Cardiac fibroblast (primary cell): ENCODE data around the gene HSPG2.

ENCODE experiments used
- DNase-seq, 2 donors: peaks; one replicate each; pipeline versions ENCODE4 v3.0.0 to v3.0.0-alpha.2; 2010; ENCODE audit warnings: low read depth in 2 of 2
- H3K4me3 ChIP-seq, 2 donors: replicated peaks in 1 of 2; 1 replicate in 1 of 2; 2 replicates in 1 of 2; pipeline ENCODE4 v1.5.1; 2011; ENCODE audit warnings: low read depth in 2 of 2, low read length in 2 of 2, mild to moderate bottlenecking in 2 of 2, moderate library complexity in 1 of 2
- CTCF ChIP-seq: IDR thresholded peaks from one replicate; pipeline ENCODE4 v1.5.1; 2011; ENCODE audit warnings: low read depth, mild to moderate bottlenecking, low read length, inconsistent platforms

Gene HSPG2

DNA sequence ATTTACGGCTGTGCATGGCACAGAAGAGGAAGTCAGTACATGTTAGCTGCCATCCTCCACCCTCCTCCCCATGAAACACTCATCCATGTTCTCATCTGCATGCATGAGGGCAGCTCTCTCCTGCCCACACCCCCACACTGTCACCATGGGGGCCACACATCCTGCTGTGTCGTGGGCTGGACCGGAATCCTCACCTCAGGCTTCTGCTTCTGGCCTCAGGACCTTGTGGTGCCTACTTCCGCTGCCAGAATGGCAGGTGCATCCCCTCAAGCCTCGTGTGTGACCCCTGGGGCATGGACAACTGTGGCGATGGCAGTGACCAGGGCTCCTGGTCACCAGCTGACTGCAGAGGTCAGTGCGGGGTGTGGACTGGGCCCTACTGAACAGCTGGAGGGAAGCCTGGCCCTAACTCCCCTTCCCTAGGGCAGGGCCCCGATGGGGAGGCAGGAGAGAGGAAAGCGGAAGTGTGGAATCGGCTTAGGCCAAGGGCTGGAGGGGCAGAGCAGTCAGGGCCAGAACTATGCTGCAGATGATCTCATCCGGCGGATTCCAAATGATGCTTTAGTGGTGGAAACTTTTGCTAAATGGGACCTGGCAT, 121.3 kb downstream of the HSPG2 start:
- no peak for DNase-seq
- no peak overlapping the region for H3K4me3 ChIP-seq
- no peak for TF ChIP-seq CTCF

DNA sequence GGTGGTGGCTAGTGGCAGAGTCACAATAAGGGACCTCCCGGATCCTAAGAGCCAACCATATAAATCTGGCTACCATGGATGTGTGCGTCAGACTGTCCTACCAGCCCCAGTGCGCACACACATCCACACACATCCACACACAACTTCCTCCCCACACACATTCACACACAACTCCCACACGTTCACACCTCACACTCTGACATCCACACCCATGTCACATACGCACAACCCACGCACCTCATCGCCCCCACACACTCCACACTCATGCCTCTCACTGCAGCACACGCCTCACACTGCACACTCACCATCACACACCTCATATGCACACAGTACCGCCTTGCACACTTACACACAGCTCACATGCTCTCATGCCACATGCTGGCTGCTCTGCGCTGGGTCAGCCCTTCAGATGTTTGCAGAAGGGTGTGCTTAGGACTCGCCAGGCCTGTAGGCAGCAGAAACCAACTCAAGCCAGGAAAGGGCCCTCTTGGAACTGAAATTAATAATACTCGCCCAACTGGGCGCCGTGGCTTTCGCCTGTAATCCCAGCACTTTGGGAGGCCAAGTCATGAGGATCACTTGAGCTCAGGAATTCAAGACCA, 122.0 kb downstream of the HSPG2 start:
- no peak for DNase-seq
- H3K4me3 ChIP-seq, result no peak overlapping the region
- TF ChIP-seq CTCF, result no peak

DNA sequence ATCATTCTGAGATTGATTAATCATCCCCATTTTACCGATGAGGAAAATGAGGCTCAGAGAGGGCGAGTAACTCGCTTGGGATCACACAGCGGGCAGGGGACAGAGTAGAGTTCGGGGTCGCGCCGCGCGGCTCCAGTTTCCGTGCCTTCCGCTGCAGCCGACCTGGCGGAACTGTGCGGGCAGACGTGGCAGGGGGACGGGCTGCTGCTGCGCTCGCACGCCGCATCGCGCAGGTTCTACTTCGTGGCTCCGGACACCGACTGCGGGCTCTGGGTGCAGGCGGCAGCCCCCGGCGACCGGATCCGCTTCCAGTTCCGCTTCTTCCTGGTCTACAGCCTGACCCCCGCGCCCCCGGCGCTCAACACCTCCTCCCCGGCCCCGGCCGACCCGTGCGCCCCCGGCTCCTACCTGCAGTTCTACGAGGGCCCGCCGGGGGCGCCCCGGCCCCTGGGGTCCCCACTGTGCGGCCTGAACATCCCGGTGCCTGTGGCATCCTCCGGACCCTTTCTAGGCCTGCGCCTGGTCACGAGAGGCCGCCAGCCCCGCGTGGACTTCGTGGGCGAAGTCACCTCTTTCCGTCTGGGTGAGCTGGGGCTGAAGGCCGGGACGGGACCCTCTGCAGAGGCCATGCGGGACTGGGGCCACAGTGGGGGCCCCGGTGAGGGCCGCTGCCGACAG, 122.7 kb downstream of the HSPG2 start:
- DNase-seq, result no peak
- peak; percentile 26 for TF ChIP-seq CTCF
- H3K4me3 ChIP-seq, result peak overlapping the region in 1 of 2 donors; percentile 28

GRCh38 chr1:21813542-21813941, 123.6 kb downstream of the HSPG2 start:
- DNase-seq, result no peak
- no peak overlapping the region for H3K4me3 ChIP-seq
- no peak for TF ChIP-seq CTCF

- no peak within 1 kb of the TSS for H3K4me3 ChIP-seq
- DNase-seq, result peak; percentile 26 to 79
- no peak for TF ChIP-seq CTCF
These were observed 125.2 kb downstream of the HSPG2 start, which contains the start of gene LDLRAD2 for GRCh38 chr1:21811875-21812305. Gene LDLRAD2, plus strand, starts transcription at chr1:21812265. Its CDS starts 187 bp downstream, at chr1:21812452.

GRCh38 chr1:21804536-21804935, 132.6 kb downstream of the HSPG2 start:
- no peak overlapping the region for H3K4me3 ChIP-seq
- DNase-seq, result no peak
- no peak for TF ChIP-seq CTCF
